Ovary (tissue), 3 donors: ENCODE results near the gene KLK8.

Experiments used
- CTCF ChIP-seq, 3 donors: fragments of 450-650 bp in 2 of 3; fragments of 200-600 bp in 1 of 3; IDR thresholded peaks; one replicate each; pipeline versions ENCODE4 v1.5.1 to v1.8.0; 2016 to 2022; ENCODE audit warnings: antibody characterized with exemption in 3 of 3, mild to moderate bottlenecking in 1 of 3
- POLR2A ChIP-seq: fragments of 450-650 bp; IDR thresholded peaks from one replicate; pipeline ENCODE4 v1.6.1; 2017; ENCODE audit warnings: antibody characterized with exemption, mild to moderate bottlenecking, moderate library complexity
- donor health status: DM: no; HTN: no; CAD: no.

- TF ChIP-seq POLR2A: no peak
- no peak for TF ChIP-seq CTCF (IDR thresholded peaks at IDR 0.05)
Observed at GRCh38 chr19:50978772-50979390, 22.5 kb downstream of the KLK8 start.
